Glomerular endothelial cell (primary cell): Measurements from ENCODE around the gene PPFIA1. TPM values are rescaled to one million over a fixed set of nuclear protein-coding genes. Genes with fewer than 3 reads are reported as not detected.
"Not testable (repeated sequence)": the region's sequence is repeated elsewhere in the genome, so short reads cannot be mapped to it uniquely, and the experiment has no call there.

ENCODE experiments used
- DNase-seq: peaks from one replicate; pipeline ENCODE4 v3.0.0-alpha.2; 2011; ENCODE audit warnings: low read depth, low spot score; ENCODE audit errors: extremely low read depth
- total RNA-seq: library from RNA; depleted of rRNA; stranded (reverse); fragments of >200 nt; gene quantifications from 2 replicates; pipeline ENCODE4 v1.2.3, GENCODE V29; 2015

The PPFIA1 gene
- total RNA-seq, 1 donor from 2014 or later: 42.1 TPM

GRCh38 chr11:70319396-70320076 is 49.0 kb downstream of the PPFIA1 start:
- DNase-seq: no peak

GRCh38 chr11:70322666-70323065 is 52.2 kb downstream of the PPFIA1 start:
- DNase-seq: no peak

- DNase-seq: no peak
Measured at GRCh38 chr11:70323806-70324205, 53.3 kb downstream of the PPFIA1 start.

GRCh38 chr11:70324376-70325115 is 54.1 kb downstream of the PPFIA1 start:
- no peak for DNase-seq

- DNase-seq: no peak
Measured at GRCh38 chr11:70325824-70326223, 55.3 kb downstream of the PPFIA1 start.

GRCh38 chr11:70326365-70326811 is 55.9 kb downstream of the PPFIA1 start:
- no peak for DNase-seq

- DNase-seq: no peak
Measured at GRCh38 chr11:70326833-70327232, 56.3 kb downstream of the PPFIA1 start.

- DNase-seq: no peak
Measured at GRCh38 chr11:70327717-70328116, 57.2 kb downstream of the PPFIA1 start.

GRCh38 chr11:70328556-70328955 is 58.1 kb downstream of the PPFIA1 start:
- no peak for DNase-seq

GRCh38 chr11:70331320-70331843 is 60.9 kb downstream of the PPFIA1 start:
- not testable (repeated sequence) for DNase-seq

- DNase-seq: no peak
Measured at GRCh38 chr11:70331901-70332300, 61.4 kb downstream of the PPFIA1 start.

GRCh38 chr11:70332567-70332966 is 62.1 kb downstream of the PPFIA1 start:
- DNase-seq: no peak

- no peak for DNase-seq
Measured at GRCh38 chr11:70333261-70333660, 62.8 kb downstream of the PPFIA1 start.

- no peak for DNase-seq
Measured at GRCh38 chr11:70334351-70334995, 64.0 kb downstream of the PPFIA1 start.

GRCh38 chr11:70335511-70335910 is 65.0 kb downstream of the PPFIA1 start:
- DNase-seq: no peak

GRCh38 chr11:70338594-70338993 is 68.1 kb downstream of the PPFIA1 start:
- DNase-seq: no peak

GRCh38 chr11:70339066-70339465 is 68.6 kb downstream of the PPFIA1 start:
- DNase-seq: no peak

- no peak for DNase-seq
Measured at GRCh38 chr11:70341881-70342429, 71.5 kb downstream of the PPFIA1 start.

GRCh38 chr11:70343636-70344035 is 73.1 kb downstream of the PPFIA1 start:
- DNase-seq: no peak

GRCh38 chr11:70348191-70348590 is 77.7 kb downstream of the PPFIA1 start:
- no peak for DNase-seq

GRCh38 chr11:70348608-70349007 is 78.1 kb downstream of the PPFIA1 start:
- no peak for DNase-seq
